Skeletal muscle tissue (tissue), 4 donors: ENCODE results near the gene PKN2. TPM values are rescaled to one million over a fixed set of nuclear protein-coding genes. Genes with fewer than 3 reads are reported as not detected.

Experiments used
- H3K27ac ChIP-seq: one replicate; pipeline ENCODE4 v1.7.0; 2013; ENCODE audit warnings: mild to moderate bottlenecking, low read depth, low read length, inconsistent platforms
- H3K27me3 ChIP-seq, 3 donors: one replicate each; pipeline ENCODE4 v1.7.0; 2013; ENCODE audit warnings: low read length in 3 of 3; ENCODE audit not compliant: control insufficient read depth in 3 of 3, insufficient read depth in 3 of 3
- H3K36me3 ChIP-seq, 3 donors: one replicate each; pipeline ENCODE4 v1.7.0; 2013; ENCODE audit warnings: low read length in 3 of 3; ENCODE audit not compliant: control insufficient read depth in 3 of 3, insufficient read depth in 3 of 3
- H3K4me1 ChIP-seq, 3 donors: one replicate each; pipeline ENCODE4 v1.7.0; 2013; ENCODE audit warnings: low read length in 3 of 3, mild to moderate bottlenecking in 3 of 3; ENCODE audit not compliant: control insufficient read depth in 3 of 3, insufficient read depth in 3 of 3
- H3K4me3 ChIP-seq, 3 donors: one replicate each; pipeline ENCODE4 v1.7.0; 2013; ENCODE audit warnings: low read length in 3 of 3
- H3K9ac ChIP-seq, 3 donors: one replicate each; pipeline ENCODE4 v1.7.0; 2013; ENCODE audit warnings: low read length in 3 of 3, mild to moderate bottlenecking in 3 of 3, moderate library complexity in 2 of 3, low read depth in 1 of 3
- H3K9me3 ChIP-seq, 3 donors: one replicate each; pipeline ENCODE4 v1.7.0; 2013; ENCODE audit warnings: low read length in 3 of 3; ENCODE audit not compliant: control insufficient read depth in 3 of 3
- total RNA-seq: library from RNA; depleted of rRNA; stranded (reverse); fragments of >200 nt; gene quantifications from one replicate; pipeline ENCODE4 v1.2.3, GENCODE V29; 2014
- donor health status: Osteomylitis.

The PKN2 gene
- total RNA-seq, 1 donor from 2014 or later = 57.9 TPM

- Histone ChIP-seq H3K36me3 (peaks cover 2 to 23% (median 20%) of the 10 kb centered on the region in 3 donors), H3K9me3 (no peaks in the 10 kb centered on the region), H3K4me1 (no peaks in the 10 kb centered on the region), H3K27me3 (no peaks in the 10 kb centered on the region), H3K4me3 (no peak overlapping the region), H3K27ac (no peak overlapping the region), H3K9ac (no peak overlapping the region)
Measured at GRCh38 chr1:88774151-88774556, 90.1 kb downstream of the PKN2 start.

GRCh38 chr1:88777604-88778149, 93.6 kb downstream of the PKN2 start:
- Histone ChIP-seq H3K4me3 (no peak overlapping the region), H3K9ac (no peak overlapping the region), H3K9me3 (no peaks in the 10 kb centered on the region), H3K4me1 (no peaks in the 10 kb centered on the region), H3K36me3 (peaks cover 2 to 17% (median 17%) of the 10 kb centered on the region in 3 donors), H3K27ac (no peak overlapping the region), H3K27me3 (no peaks in the 10 kb centered on the region)

GRCh38 chr1:88779880-88780279, 95.8 kb downstream of the PKN2 start:
- no peaks in the 10 kb centered on the region for H3K4me1 ChIP-seq
- H3K36me3 ChIP-seq = peaks cover 2 to 18% (median 5%) of the 10 kb centered on the region in 3 donors
- H3K9ac ChIP-seq = no peak overlapping the region
- H3K27me3 ChIP-seq = no peaks in the 10 kb centered on the region
- H3K9me3 ChIP-seq = no peaks in the 10 kb centered on the region
- H3K4me3 ChIP-seq = no peak overlapping the region
- H3K27ac ChIP-seq = no peak overlapping the region

GRCh38 chr1:88780485-88780884, 96.4 kb downstream of the PKN2 start:
- Histone ChIP-seq H3K27me3 (no peaks in the 10 kb centered on the region), H3K4me3 (no peak overlapping the region), H3K9ac (no peak overlapping the region), H3K9me3 (no peaks in the 10 kb centered on the region), H3K36me3 (peaks cover 2 to 24% (median 3%) of the 10 kb centered on the region in 3 donors), H3K27ac (no peak overlapping the region), H3K4me1 (no peaks in the 10 kb centered on the region)

- Histone ChIP-seq H3K9me3 (no peaks in the 10 kb centered on the region), H3K27ac (no peak overlapping the region), H3K4me1 (no peaks in the 10 kb centered on the region), H3K9ac (no peak overlapping the region), H3K36me3 (peaks cover 0 to 31% (median 9%) of the 10 kb centered on the region in 3 donors), H3K4me3 (no peak overlapping the region), H3K27me3 (no peaks in the 10 kb centered on the region)
Measured at GRCh38 chr1:88783145-88783544, 99.1 kb downstream of the PKN2 start.

- H3K9me3 ChIP-seq = no peaks in the 10 kb centered on the region
- peaks cover 0 to 23% (median 15%) of the 10 kb centered on the region in 3 donors for H3K36me3 ChIP-seq
- H3K27ac ChIP-seq = no peak overlapping the region
- no peaks in the 10 kb centered on the region for H3K27me3 ChIP-seq
- H3K9ac ChIP-seq = no peak overlapping the region
- H3K4me3 ChIP-seq = no peak overlapping the region
- H3K4me1 ChIP-seq = no peaks in the 10 kb centered on the region
Measured at GRCh38 chr1:88784551-88784950, 100.5 kb downstream of the PKN2 start.

- Histone ChIP-seq H3K9me3 (no peaks in the 10 kb centered on the region), H3K4me1 (no peaks in the 10 kb centered on the region), H3K27ac (no peak overlapping the region), H3K27me3 (no peaks in the 10 kb centered on the region), H3K9ac (no peak overlapping the region), H3K4me3 (no peak overlapping the region), H3K36me3 (peaks cover 4 to 21% (median 20%) of the 10 kb centered on the region in 3 donors)
Measured at GRCh38 chr1:88787023-88787903, 103.2 kb downstream of the PKN2 start.

GRCh38 chr1:88791192-88791591, 107.1 kb downstream of the PKN2 start:
- H3K4me1 ChIP-seq = no peaks in the 10 kb centered on the region
- H3K4me3 ChIP-seq = no peak overlapping the region
- H3K36me3 ChIP-seq = peaks cover 4 to 24% (median 20%) of the 10 kb centered on the region in 3 donors
- no peak overlapping the region for H3K27ac ChIP-seq
- no peaks in the 10 kb centered on the region for H3K27me3 ChIP-seq
- H3K9ac ChIP-seq = no peak overlapping the region
- no peaks in the 10 kb centered on the region for H3K9me3 ChIP-seq

GRCh38 chr1:88799491-88799890, 115.4 kb downstream of the PKN2 start:
- H3K27ac ChIP-seq = no peak overlapping the region
- H3K36me3 ChIP-seq = peaks cover 3 to 9% (median 8%) of the 10 kb centered on the region in 3 donors

GRCh38 chr1:88800382-88801051, 116.4 kb downstream of the PKN2 start:
- H3K36me3 ChIP-seq = peaks cover 5 to 14% (median 10%) of the 10 kb centered on the region in 3 donors
- no peak overlapping the region for H3K27ac ChIP-seq
- H3K4me3 ChIP-seq = no peak overlapping the region
- H3K9me3 ChIP-seq = no peaks in the 10 kb centered on the region
- no peaks in the 10 kb centered on the region for H3K4me1 ChIP-seq
- no peaks in the 10 kb centered on the region for H3K27me3 ChIP-seq
- no peak overlapping the region for H3K9ac ChIP-seq

More at GRCh38 chr1:88799491-88799890, 115.4 kb downstream of the PKN2 start:
- H3K9me3 ChIP-seq = no peaks in the 10 kb centered on the region
- no peak overlapping the region for H3K4me3 ChIP-seq
- no peak overlapping the region for H3K9ac ChIP-seq
- H3K27me3 ChIP-seq = no peaks in the 10 kb centered on the region
- no peaks in the 10 kb centered on the region for H3K4me1 ChIP-seq
